Liver (tissue), 9 donors: Measurements from ENCODE around the gene MEF2D. TPM values are rescaled to one million over a fixed set of nuclear protein-coding genes. Genes with fewer than 3 reads are reported as not detected.

Source experiments
- DNase-seq: peaks from one replicate; pipeline ENCODE4 v3.0.0-alpha.2; 2017; ENCODE audit warnings: low spot score
- H3K27ac ChIP-seq, 2 donors: one replicate each; pipeline ENCODE4 v1.7.0; 2013; ENCODE audit warnings: inconsistent platforms in 2 of 2, low read length in 2 of 2, control low read depth in 1 of 2, low read depth in 1 of 2, mild to moderate bottlenecking in 1 of 2
- H3K27me3 ChIP-seq, 4 donors: one replicate each; pipeline versions ENCODE4 v1.6.1 to v1.7.0; 2013; ENCODE audit warnings: low read length in 3 of 4, inconsistent platforms in 1 of 4, mild to moderate bottlenecking in 1 of 4, moderate library complexity in 1 of 4; ENCODE audit not compliant: control insufficient read depth in 4 of 4, insufficient read depth in 4 of 4
- H3K36me3 ChIP-seq, 4 donors: one replicate each; pipeline versions ENCODE4 v1.6.1 to v1.7.0; 2013; ENCODE audit warnings: low read length in 3 of 4, mild to moderate bottlenecking in 3 of 4, low read depth in 1 of 4, moderate library complexity in 1 of 4; ENCODE audit not compliant: control insufficient read depth in 4 of 4, insufficient read depth in 3 of 4
- H3K4me1 ChIP-seq, 4 donors: one replicate each; pipeline versions ENCODE4 v1.6.1 to v1.7.0; 2013; ENCODE audit warnings: low read length in 3 of 4, mild to moderate bottlenecking in 3 of 4, moderate library complexity in 1 of 4; ENCODE audit not compliant: control insufficient read depth in 4 of 4, insufficient read depth in 4 of 4
- H3K4me3 ChIP-seq, 3 donors: one replicate each; pipeline versions ENCODE4 v1.6.1 to v1.7.0; 2013; ENCODE audit warnings: low read length in 3 of 3, control low read depth in 1 of 3, low read depth in 1 of 3, mild to moderate bottlenecking in 1 of 3
- H3K9ac ChIP-seq, 2 donors: one replicate each; pipeline ENCODE4 v1.7.0; 2013; ENCODE audit warnings: low read length in 2 of 2, mild to moderate bottlenecking in 2 of 2, moderate library complexity in 2 of 2, control low read depth in 1 of 2, low read depth in 1 of 2
- H3K9me3 ChIP-seq, 4 donors: one replicate each; pipeline versions ENCODE4 v1.6.1 to v1.7.0; 2013; ENCODE audit warnings: low read length in 3 of 4; ENCODE audit not compliant: control insufficient read depth in 4 of 4
- ATF3 ChIP-seq: IDR thresholded peaks from 2 replicates; pipeline ENCODE4 v1.6.1; 2016; ENCODE audit warnings: antibody characterized with exemption
- CTCF ChIP-seq: fragments of 150-350 bp; IDR thresholded peaks from 2 replicates; pipeline ENCODE4 v1.5.1; 2017; ENCODE audit warnings: improper control_type of control experiment, low read depth, low read length; ENCODE audit not compliant: missing input control
- EGR1 ChIP-seq, 2 donors: IDR thresholded peaks; 2 replicates each; pipeline ENCODE4 v1.6.1; 2016 to 2018; ENCODE audit warnings: antibody characterized with exemption in 2 of 2, low read depth in 2 of 2
- FOXA1 ChIP-seq: IDR thresholded peaks from 2 replicates; pipeline ENCODE4 v1.6.1; 2016; ENCODE audit warnings: antibody characterized with exemption
- FOXA2 ChIP-seq: IDR thresholded peaks from 2 replicates; pipeline ENCODE4 v1.6.1; 2016; ENCODE audit warnings: antibody characterized with exemption
- GABPA ChIP-seq, 2 donors: IDR thresholded peaks in 1 of 2; conservative IDR thresholded peaks in 1 of 2; 2 replicates each; pipeline ENCODE4 v1.6.1; 2016; ENCODE audit warnings: antibody characterized with exemption in 2 of 2, mild to moderate bottlenecking in 1 of 2, moderate library complexity in 1 of 2
- HNF4A ChIP-seq, 2 donors: conservative IDR thresholded peaks; 2 replicates each; pipeline ENCODE4 v1.6.1; 2016; ENCODE audit warnings: antibody characterized with exemption in 2 of 2, mild to moderate bottlenecking in 2 of 2
- HNF4G ChIP-seq: IDR thresholded peaks from 2 replicates; pipeline ENCODE4 v1.6.1; 2016; ENCODE audit warnings: antibody characterized with exemption
- JUND ChIP-seq, 2 donors: IDR thresholded peaks; 2 replicates each; pipeline ENCODE4 v1.6.1; 2016; ENCODE audit warnings: antibody characterized with exemption in 2 of 2
- MAX ChIP-seq: IDR thresholded peaks from 2 replicates; pipeline ENCODE4 v1.6.1; 2016; ENCODE audit warnings: antibody characterized with exemption
- NR2F2 ChIP-seq: IDR thresholded peaks from 2 replicates; pipeline ENCODE4 v1.6.1; 2016; ENCODE audit warnings: antibody characterized with exemption
- RAD21 ChIP-seq, 2 donors: IDR thresholded peaks; 2 replicates each; pipeline ENCODE4 v1.6.1; 2016; ENCODE audit warnings: antibody characterized with exemption in 2 of 2, mild to moderate bottlenecking in 2 of 2
- REST ChIP-seq: IDR thresholded peaks from 2 replicates; pipeline ENCODE4 v1.6.1; 2016; ENCODE audit warnings: antibody characterized with exemption, mild to moderate bottlenecking
- RXRA ChIP-seq, 2 donors: IDR thresholded peaks; 2 replicates each; pipeline ENCODE4 v1.6.1; 2017 to 2018; ENCODE audit warnings: antibody characterized with exemption in 2 of 2, mild to moderate bottlenecking in 1 of 2
- SP1 ChIP-seq: IDR thresholded peaks from 2 replicates; pipeline ENCODE4 v1.6.1; 2018; ENCODE audit warnings: antibody characterized with exemption, mild to moderate bottlenecking
- TAF1 ChIP-seq: conservative IDR thresholded peaks from 2 replicates; pipeline ENCODE4 v1.6.1; 2016; ENCODE audit warnings: antibody characterized with exemption, mild to moderate bottlenecking
- YY1 ChIP-seq: IDR thresholded peaks from 2 replicates; pipeline ENCODE4 v1.6.1; 2016; ENCODE audit warnings: antibody characterized with exemption, mild to moderate bottlenecking
- ZBTB33 ChIP-seq: IDR thresholded peaks from 2 replicates; pipeline ENCODE4 v1.6.1; 2016; ENCODE audit warnings: antibody characterized with exemption
- WGBS: extraction: QIAGEN DNeasy Blood & Tissue Kit; methylation state at CpG from one replicate; pipeline ENCODE4 v1.1.7; 2013; 5-methylcytosine and 5-hydroxymethylcytosine counted together
- polyA plus RNA-seq, 2 donors: library from polyadenylated mRNA; stranded (reverse) in 1 of 2; unstranded in 1 of 2; fragments of 200-250 nt in 1 of 2; fragments of >200 nt in 1 of 2; fragmentation: Nextera tagmentation in 1 of 2; extraction: Ambion mirVana in 1 of 2; gene quantifications; one replicate each; pipeline versions ENCODE4 v1.2.1 to v1.2.3, GENCODE V29; 2013 to 2015
- total RNA-seq, 2 donors: library from RNA; depleted of rRNA; stranded (reverse); fragments of >200 nt; gene quantifications; one replicate each; pipeline ENCODE4 v1.2.3, GENCODE V29; 2014
- donor health status: healthy.
- donor health status: healthy.
- donor health status: healthy.
- donor health status: healthy.
- donor health status: healthy.

Gene MEF2D
- total and polyA plus RNA-seq, 4 donors, result 3.4 to 7.6 (median 5.5) TPM

- 96% methylated on average over 1 of the region's 1 CpG for WGBS
- H3K27ac ChIP-seq, result no peak overlapping the region
- peaks cover 9 to 27% (median 17%) of the 10 kb centered on the region in 4 donors for H3K4me1 ChIP-seq
- no peaks in the 10 kb centered on the region for H3K27me3 ChIP-seq
- no peak for DNase-seq
- H3K36me3 ChIP-seq, result peaks cover 26 to 39% (median 34%) of the 10 kb centered on the region in 4 donors
- H3K9ac ChIP-seq, result no peak overlapping the region
- no peak for TF ChIP-seq NR2F2
- H3K4me3 ChIP-seq, result no peak overlapping the region
- no peaks in the 10 kb centered on the region for H3K9me3 ChIP-seq
Measured at GRCh38 chr1:156470473-156470872, 30.1 kb downstream of the MEF2D start.

GRCh38 chr1:156468693-156469345 is 31.8 kb downstream of the MEF2D start:
- no peak overlapping the region for H3K27ac ChIP-seq
- no peak overlapping the region for H3K9ac ChIP-seq
- peaks cover 21 to 33% (median 27%) of the 10 kb centered on the region in 4 donors for H3K36me3 ChIP-seq
- TF ChIP-seq RXRA (IDR thresholded peaks at IDR 0.05) (no peak), JUND (IDR thresholded peaks at IDR 0.05) (no peak), NR2F2 (no peak), CTCF (no peak), FOXA2 (no peak), YY1 (no peak), MAX (no peak), HNF4A (conservative IDR thresholded peaks at IDR 0.05) (no peak), RAD21 (IDR thresholded peaks at IDR 0.05) (no peak), ATF3 (no peak), TAF1 (no peak), SP1 (no peak), EGR1 (IDR thresholded peaks at IDR 0.05; ENCODE audit: low read depth in 2 of 2) (no peak), GABPA (IDR thresholded peaks at IDR 0.05 in 1 of 2, conservative IDR thresholded peaks at IDR 0.05 in 1 of 2) (no peak), HNF4G (no peak), ZBTB33 (no peak), FOXA1 (no peak), REST (no peak)
- H3K9me3 ChIP-seq, result no peaks in the 10 kb centered on the region
- no peak for DNase-seq
- WGBS, result 94% methylated on average over 6 of the region's 6 CpGs
- no peaks in the 10 kb centered on the region for H3K27me3 ChIP-seq
- H3K4me1 ChIP-seq, result peaks cover 9 to 24% (median 17%) of the 10 kb centered on the region in 4 donors
- no peak overlapping the region for H3K4me3 ChIP-seq
